WTC11 (cell line): Measurements from ENCODE around the gene PRKCZ. TPM values are rescaled to one million over a fixed set of nuclear protein-coding genes. Genes with fewer than 3 reads are reported as not detected.

Experiments
- ATAC-seq: fragments of 200-7000 bp; cut with Tn5 transposase; 2 replicates; pipeline ENCODE4 v1.10.0; 2021; ENCODE audit warnings: mild to moderate bottlenecking, moderate library complexity
- CTCF ChIA-PET: fragments of 300-600 bp; sonication (Branson Sonifier 250); formaldehyde crosslinking; loops from one replicate; lab custom pipeline; 2021; ENCODE audit warnings: antibody characterized with exemption; lab: Charles Lee
- POLR2A ChIA-PET: fragments of 350-600 bp; sonication (Branson Sonifier 250); formaldehyde crosslinking; loops from one replicate; lab custom pipeline; 2021; ENCODE audit warnings: antibody characterized with exemption; lab: Charles Lee
- DNase-seq: peaks from one replicate; pipeline ENCODE4 v3.0.0; 2021; ENCODE audit warnings: low spot score
- H3K27ac Mint-ChIP-seq: 2 replicates; pipeline ENCODE4 v1.8.0; 2021; ENCODE audit warnings: mixed read lengths
- H3K27me3 Mint-ChIP-seq: 2 replicates; pipeline ENCODE4 v1.8.0; 2021; ENCODE audit warnings: low read depth, mild to moderate bottlenecking, moderate library complexity, mixed read lengths
- H3K36me3 Mint-ChIP-seq: 2 replicates; pipeline ENCODE4 v1.8.0; 2021; ENCODE audit warnings: mixed read lengths
- H3K4me1 Mint-ChIP-seq: 2 replicates; pipeline ENCODE4 v1.8.0; 2022; ENCODE audit warnings: mixed read lengths
- H3K4me3 Mint-ChIP-seq: 2 replicates; pipeline ENCODE4 v1.8.0; 2021; ENCODE audit warnings: mild to moderate bottlenecking, moderate library complexity, mixed read lengths
- H3K9me3 Mint-ChIP-seq: 2 replicates; pipeline ENCODE4 v1.8.0; 2021; ENCODE audit warnings: mixed read lengths
- ATF1 ChIP-seq: sonication (generic); formaldehyde crosslinking; IDR thresholded peaks from 2 replicates; pipeline ENCODE4 v1.8.1; 2023; ENCODE audit warnings: mild to moderate bottlenecking, moderate library complexity, missing genetic modification reagents
- GABPB1 ChIP-seq: sonication (generic); formaldehyde crosslinking; IDR thresholded peaks from 2 replicates; pipeline ENCODE4 v1.8.1; 2023; ENCODE audit warnings: mild to moderate bottlenecking, missing genetic modification reagents
- GTF2I ChIP-seq: fragments of 250-450 bp; sonication (Bioruptor Pico); conservative IDR thresholded peaks from 2 replicates; pipeline ENCODE4 v1.4.0; 2021; ENCODE audit warnings: mild to moderate bottlenecking
- HMGA2 ChIP-seq: fragments of 250-450 bp; sonication (Bioruptor Pico); IDR thresholded peaks from 2 replicates; pipeline ENCODE4 v1.4.0; 2021; ENCODE audit warnings: mild to moderate bottlenecking, moderate library complexity
- IRF2 ChIP-seq: sonication (generic); formaldehyde crosslinking; IDR thresholded peaks from 2 replicates; pipeline ENCODE4 v1.8.0; 2022; ENCODE audit warnings: low read depth, missing genetic modification reagents, borderline replicate concordance
- JAZF1 ChIP-seq: fragments of 250-450 bp; sonication (Bioruptor Pico); IDR thresholded peaks from 2 replicates; pipeline ENCODE4 v1.9.0; 2021; ENCODE audit warnings: moderate library complexity, mild to moderate bottlenecking, inconsistent platforms
- MYBL2 ChIP-seq: sonication (generic); formaldehyde crosslinking; IDR thresholded peaks from 2 replicates; pipeline ENCODE4 v1.8.1; 2023; ENCODE audit warnings: mild to moderate bottlenecking, moderate library complexity, missing genetic modification reagents
- NR1H2 ChIP-seq: sonication (generic); formaldehyde crosslinking; IDR thresholded peaks from 2 replicates; pipeline ENCODE4 v1.9.0; 2021; ENCODE audit warnings: mild to moderate bottlenecking, moderate library complexity, missing genetic modification reagents
- NR3C1 ChIP-seq: sonication (generic); formaldehyde crosslinking; conservative IDR thresholded peaks from 2 replicates; pipeline ENCODE4 v1.8.1; 2023; ENCODE audit warnings: low read depth, mild to moderate bottlenecking, missing genetic modification reagents
- TEAD1 ChIP-seq: sonication (generic); formaldehyde crosslinking; IDR thresholded peaks from 2 replicates; pipeline ENCODE4 v1.8.0; 2022; ENCODE audit warnings: mild to moderate bottlenecking, missing genetic modification reagents
- TP53 ChIP-seq: sonication (generic); formaldehyde crosslinking; IDR thresholded peaks from 2 replicates; pipeline ENCODE4 v1.8.1; 2023; ENCODE audit warnings: mild to moderate bottlenecking, missing genetic modification reagents
- ZBTB21 ChIP-seq: sonication (generic); formaldehyde crosslinking; IDR thresholded peaks from 2 replicates; pipeline ENCODE4 v1.8.1; 2023; ENCODE audit warnings: mild to moderate bottlenecking, missing genetic modification reagents, borderline replicate concordance
- ZNF219 ChIP-seq: sonication (generic); formaldehyde crosslinking; IDR thresholded peaks from 2 replicates; pipeline ENCODE4 v1.8.0; 2023; ENCODE audit warnings: missing genetic modification reagents, mild to moderate bottlenecking, borderline replicate concordance
- ZNF232 ChIP-seq: sonication (generic); formaldehyde crosslinking; IDR thresholded peaks from 2 replicates; pipeline ENCODE4 v1.8.0; 2022; ENCODE audit warnings: mild to moderate bottlenecking, missing genetic modification reagents
- ZNF263 ChIP-seq: sonication (generic); formaldehyde crosslinking; IDR thresholded peaks from 2 replicates; pipeline ENCODE4 v1.8.1; 2022; ENCODE audit warnings: low read depth, mild to moderate bottlenecking, moderate library complexity, missing genetic modification reagents
- ZNF423 ChIP-seq: fragments of 250-450 bp; sonication (Bioruptor Pico); IDR thresholded peaks from 2 replicates; pipeline ENCODE4 v2.1.2; 2022; ENCODE audit warnings: mild to moderate bottlenecking, moderate library complexity
- total RNA-seq: library from RNA; stranded (reverse); gene quantifications from 3 replicates; pipeline ENCODE4 v1.2.3, GENCODE V29; 2021
- TF ChIP-seq, protein P1 (sequence below): sonication (generic); formaldehyde crosslinking; IDR thresholded peaks from 2 replicates; pipeline ENCODE4 v1.8.0; 2022; ENCODE audit warnings: mild to moderate bottlenecking, missing genetic modification reagents
- TF ChIP-seq, protein P2 (sequence below): sonication (generic); formaldehyde crosslinking; IDR thresholded peaks from 2 replicates; pipeline ENCODE4 v1.8.0; 2023; ENCODE audit warnings: missing genetic modification reagents
- TF ChIP-seq, protein P3 (sequence below): sonication (generic); formaldehyde crosslinking; IDR thresholded peaks from 2 replicates; pipeline ENCODE4 v1.8.1; 2022; ENCODE audit warnings: low read depth, mild to moderate bottlenecking, moderate library complexity, missing genetic modification reagents, borderline replicate concordance
- TF ChIP-seq, protein P4 (sequence below): sonication (generic); formaldehyde crosslinking; conservative IDR thresholded peaks from 2 replicates; pipeline ENCODE4 v1.8.1; 2023; ENCODE audit warnings: mild to moderate bottlenecking, low read depth, missing genetic modification reagents, moderate library complexity
- TF ChIP-seq, protein P5 (sequence below): fragments of 250-450 bp; sonication (Bioruptor Pico); IDR thresholded peaks from 2 replicates; pipeline ENCODE4 v1.9.0; 2021; ENCODE audit warnings: mild to moderate bottlenecking
- TF ChIP-seq, protein P6 (sequence below): sonication (generic); formaldehyde crosslinking; IDR thresholded peaks from 2 replicates; pipeline ENCODE4 v1.8.1; 2023; ENCODE audit warnings: mild to moderate bottlenecking, missing genetic modification reagents, borderline replicate concordance

PRKCZ gene
- total RNA-seq, 1 experiment from 2014 or later: 52.5 TPM

DNA sequence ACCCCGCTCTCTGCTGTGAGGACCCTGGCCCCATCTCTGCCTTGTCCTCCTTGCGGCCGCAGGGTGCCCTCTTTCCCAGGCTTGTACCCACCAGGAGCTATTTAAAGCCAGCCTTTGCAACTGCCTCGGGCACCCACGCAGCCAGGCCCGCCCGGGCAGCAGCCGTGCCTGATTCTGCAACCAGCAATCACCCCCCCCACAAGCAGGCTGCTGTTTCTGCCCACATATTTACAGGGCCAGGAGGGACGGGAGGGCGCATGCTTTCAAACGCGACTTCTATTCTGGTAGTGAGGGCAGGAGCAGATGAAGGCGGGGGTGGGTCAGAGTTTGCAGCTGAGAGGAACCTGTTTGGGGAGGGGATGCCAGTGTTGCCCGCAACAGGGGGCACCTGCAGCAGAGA, 17.5 kb upstream of the PRKCZ start (continued):
- TF ChIP-seq, protein P1, sequence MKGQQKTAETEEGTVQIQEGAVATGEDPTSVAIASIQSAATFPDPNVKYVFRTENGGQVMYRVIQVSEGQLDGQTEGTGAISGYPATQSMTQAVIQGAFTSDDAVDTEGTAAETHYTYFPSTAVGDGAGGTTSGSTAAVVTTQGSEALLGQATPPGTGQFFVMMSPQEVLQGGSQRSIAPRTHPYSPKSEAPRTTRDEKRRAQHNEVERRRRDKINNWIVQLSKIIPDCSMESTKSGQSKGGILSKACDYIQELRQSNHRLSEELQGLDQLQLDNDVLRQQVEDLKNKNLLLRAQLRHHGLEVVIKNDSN (CRISPR knock-in tag): no peak
- no peak for TF ChIP-seq GABPB1
- TF ChIP-seq ZNF263 (CRISPR knock-in tag): no peak
- no peak for TF ChIP-seq JAZF1
- TF ChIP-seq TEAD1: no peak
- TF ChIP-seq, protein P2, sequence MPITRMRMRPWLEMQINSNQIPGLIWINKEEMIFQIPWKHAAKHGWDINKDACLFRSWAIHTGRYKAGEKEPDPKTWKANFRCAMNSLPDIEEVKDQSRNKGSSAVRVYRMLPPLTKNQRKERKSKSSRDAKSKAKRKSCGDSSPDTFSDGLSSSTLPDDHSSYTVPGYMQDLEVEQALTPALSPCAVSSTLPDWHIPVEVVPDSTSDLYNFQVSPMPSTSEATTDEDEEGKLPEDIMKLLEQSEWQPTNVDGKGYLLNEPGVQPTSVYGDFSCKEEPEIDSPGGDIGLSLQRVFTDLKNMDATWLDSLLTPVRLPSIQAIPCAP (CRISPR knock-in tag): no peak
- TF ChIP-seq ZNF219 (CRISPR knock-in tag): no peak
- no peak for TF ChIP-seq NR1H2

DNA sequence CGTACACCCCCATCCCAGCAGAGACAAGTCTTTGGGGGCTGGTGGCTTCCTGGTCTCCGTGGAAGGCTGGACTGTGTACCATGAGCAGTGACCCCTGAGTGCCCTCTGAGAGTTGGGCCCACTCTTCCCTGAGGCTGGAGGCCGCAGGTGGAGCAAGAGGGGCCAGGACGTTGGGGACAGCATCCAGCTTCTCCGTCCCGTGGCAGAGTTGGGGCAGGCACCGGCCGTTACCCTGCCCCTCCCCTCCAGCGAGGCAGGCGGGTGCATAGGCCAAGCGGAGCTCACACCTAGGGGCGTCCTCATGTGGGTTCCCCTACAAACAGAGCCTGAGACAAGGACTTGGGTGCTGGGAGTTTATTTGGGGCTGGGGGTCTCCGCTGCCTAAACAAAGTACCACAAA, 17.0 kb upstream of the PRKCZ start:
- ATAC-seq (no peak), DNase-seq (no peak)
- H3K27ac Mint-ChIP-seq: no peak overlapping the region
- H3K4me3 Mint-ChIP-seq: no peak overlapping the region
- ChIA-PET CTCF (interaction anchor here (1.1 to 5.6 kb wide), 4 partner anchors 12 to 89 kb away, joined by 3 to 56 read pairs (median 6); no protein-coding TSS in a partner anchor), POLR2A (no interaction called here)
- TF ChIP-seq, protein P3, sequence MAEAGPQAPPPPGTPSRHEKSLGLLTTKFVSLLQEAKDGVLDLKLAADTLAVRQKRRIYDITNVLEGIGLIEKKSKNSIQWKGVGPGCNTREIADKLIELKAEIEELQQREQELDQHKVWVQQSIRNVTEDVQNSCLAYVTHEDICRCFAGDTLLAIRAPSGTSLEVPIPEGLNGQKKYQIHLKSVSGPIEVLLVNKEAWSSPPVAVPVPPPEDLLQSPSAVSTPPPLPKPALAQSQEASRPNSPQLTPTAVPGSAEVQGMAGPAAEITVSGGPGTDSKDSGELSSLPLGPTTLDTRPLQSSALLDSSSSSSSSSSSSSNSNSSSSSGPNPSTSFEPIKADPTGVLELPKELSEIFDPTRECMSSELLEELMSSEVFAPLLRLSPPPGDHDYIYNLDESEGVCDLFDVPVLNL (CRISPR knock-in tag): no peak
- TF ChIP-seq TP53 (CRISPR knock-in tag): no peak
- TF ChIP-seq HMGA2 (CRISPR knock-in tag): no peak
- TF ChIP-seq MYBL2 (CRISPR knock-in tag): no peak
- TF ChIP-seq, protein P4, sequence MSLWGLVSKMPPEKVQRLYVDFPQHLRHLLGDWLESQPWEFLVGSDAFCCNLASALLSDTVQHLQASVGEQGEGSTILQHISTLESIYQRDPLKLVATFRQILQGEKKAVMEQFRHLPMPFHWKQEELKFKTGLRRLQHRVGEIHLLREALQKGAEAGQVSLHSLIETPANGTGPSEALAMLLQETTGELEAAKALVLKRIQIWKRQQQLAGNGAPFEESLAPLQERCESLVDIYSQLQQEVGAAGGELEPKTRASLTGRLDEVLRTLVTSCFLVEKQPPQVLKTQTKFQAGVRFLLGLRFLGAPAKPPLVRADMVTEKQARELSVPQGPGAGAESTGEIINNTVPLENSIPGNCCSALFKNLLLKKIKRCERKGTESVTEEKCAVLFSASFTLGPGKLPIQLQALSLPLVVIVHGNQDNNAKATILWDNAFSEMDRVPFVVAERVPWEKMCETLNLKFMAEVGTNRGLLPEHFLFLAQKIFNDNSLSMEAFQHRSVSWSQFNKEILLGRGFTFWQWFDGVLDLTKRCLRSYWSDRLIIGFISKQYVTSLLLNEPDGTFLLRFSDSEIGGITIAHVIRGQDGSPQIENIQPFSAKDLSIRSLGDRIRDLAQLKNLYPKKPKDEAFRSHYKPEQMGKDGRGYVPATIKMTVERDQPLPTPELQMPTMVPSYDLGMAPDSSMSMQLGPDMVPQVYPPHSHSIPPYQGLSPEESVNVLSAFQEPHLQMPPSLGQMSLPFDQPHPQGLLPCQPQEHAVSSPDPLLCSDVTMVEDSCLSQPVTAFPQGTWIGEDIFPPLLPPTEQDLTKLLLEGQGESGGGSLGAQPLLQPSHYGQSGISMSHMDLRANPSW (CRISPR knock-in tag): no peak
- TF ChIP-seq, protein P5, sequence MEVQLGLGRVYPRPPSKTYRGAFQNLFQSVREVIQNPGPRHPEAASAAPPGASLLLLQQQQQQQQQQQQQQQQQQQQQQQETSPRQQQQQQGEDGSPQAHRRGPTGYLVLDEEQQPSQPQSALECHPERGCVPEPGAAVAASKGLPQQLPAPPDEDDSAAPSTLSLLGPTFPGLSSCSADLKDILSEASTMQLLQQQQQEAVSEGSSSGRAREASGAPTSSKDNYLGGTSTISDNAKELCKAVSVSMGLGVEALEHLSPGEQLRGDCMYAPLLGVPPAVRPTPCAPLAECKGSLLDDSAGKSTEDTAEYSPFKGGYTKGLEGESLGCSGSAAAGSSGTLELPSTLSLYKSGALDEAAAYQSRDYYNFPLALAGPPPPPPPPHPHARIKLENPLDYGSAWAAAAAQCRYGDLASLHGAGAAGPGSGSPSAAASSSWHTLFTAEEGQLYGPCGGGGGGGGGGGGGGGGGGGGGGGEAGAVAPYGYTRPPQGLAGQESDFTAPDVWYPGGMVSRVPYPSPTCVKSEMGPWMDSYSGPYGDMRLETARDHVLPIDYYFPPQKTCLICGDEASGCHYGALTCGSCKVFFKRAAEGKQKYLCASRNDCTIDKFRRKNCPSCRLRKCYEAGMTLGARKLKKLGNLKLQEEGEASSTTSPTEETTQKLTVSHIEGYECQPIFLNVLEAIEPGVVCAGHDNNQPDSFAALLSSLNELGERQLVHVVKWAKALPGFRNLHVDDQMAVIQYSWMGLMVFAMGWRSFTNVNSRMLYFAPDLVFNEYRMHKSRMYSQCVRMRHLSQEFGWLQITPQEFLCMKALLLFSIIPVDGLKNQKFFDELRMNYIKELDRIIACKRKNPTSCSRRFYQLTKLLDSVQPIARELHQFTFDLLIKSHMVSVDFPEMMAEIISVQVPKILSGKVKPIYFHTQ (CRISPR knock-in tag): no peak
- no peak for TF ChIP-seq ZNF232
- H3K4me1 Mint-ChIP-seq: no peaks in the 10 kb centered on the region
- H3K27me3 Mint-ChIP-seq: no peaks in the 10 kb centered on the region
- no peaks in the 10 kb centered on the region for H3K9me3 Mint-ChIP-seq
- no peaks in the 10 kb centered on the region for H3K36me3 Mint-ChIP-seq

DNA sequence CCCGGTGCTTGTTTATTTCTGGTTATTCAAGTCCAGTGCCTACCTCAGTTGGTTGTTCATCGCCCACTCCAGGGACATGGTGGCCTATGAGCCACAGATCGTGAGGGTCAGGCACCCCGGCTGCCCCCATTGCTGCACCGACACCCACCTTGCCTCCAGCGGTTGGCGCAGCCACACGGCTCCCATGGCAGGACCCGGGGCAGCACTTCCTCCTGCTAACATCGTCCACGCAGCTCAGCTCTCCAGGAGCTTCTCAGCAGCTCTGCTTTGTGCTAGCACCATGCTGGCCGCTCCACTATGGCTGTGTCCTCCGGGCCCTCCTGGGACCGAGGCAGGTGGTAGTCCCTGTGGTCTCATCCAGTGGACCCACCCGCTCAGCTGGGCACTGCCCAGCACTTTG, 13.9 kb upstream of the PRKCZ start:
- no peak for ATAC-seq
- POLR2A ChIA-PET: no interaction called here
- CTCF ChIA-PET: interaction anchor here (1.6 to 5.6 kb wide), 2 partner anchors 9 to 92 kb away, joined by 4 to 56 read pairs; no protein-coding TSS in a partner anchor
- Mint-ChIP-seq H3K4me1 (no peaks in the 10 kb centered on the region), H3K27me3 (no peaks in the 10 kb centered on the region), H3K27ac (no peak overlapping the region), H3K9me3 (no peaks in the 10 kb centered on the region), H3K4me3 (no peak overlapping the region), H3K36me3 (no peaks in the 10 kb centered on the region)
- no peak for DNase-seq
- TF ChIP-seq ATF1 (CRISPR knock-in tag) (no peak), TP53 (CRISPR knock-in tag) (no peak), NR3C1 (CRISPR knock-in tag) (no peak), GTF2I (CRISPR knock-in tag) (no peak), IRF2 (CRISPR knock-in tag) (no peak), ZBTB21 (no peak), ZNF423 (no peak)
- TF ChIP-seq, protein P3 (CRISPR knock-in tag): no peak
- TF ChIP-seq, protein P6, sequence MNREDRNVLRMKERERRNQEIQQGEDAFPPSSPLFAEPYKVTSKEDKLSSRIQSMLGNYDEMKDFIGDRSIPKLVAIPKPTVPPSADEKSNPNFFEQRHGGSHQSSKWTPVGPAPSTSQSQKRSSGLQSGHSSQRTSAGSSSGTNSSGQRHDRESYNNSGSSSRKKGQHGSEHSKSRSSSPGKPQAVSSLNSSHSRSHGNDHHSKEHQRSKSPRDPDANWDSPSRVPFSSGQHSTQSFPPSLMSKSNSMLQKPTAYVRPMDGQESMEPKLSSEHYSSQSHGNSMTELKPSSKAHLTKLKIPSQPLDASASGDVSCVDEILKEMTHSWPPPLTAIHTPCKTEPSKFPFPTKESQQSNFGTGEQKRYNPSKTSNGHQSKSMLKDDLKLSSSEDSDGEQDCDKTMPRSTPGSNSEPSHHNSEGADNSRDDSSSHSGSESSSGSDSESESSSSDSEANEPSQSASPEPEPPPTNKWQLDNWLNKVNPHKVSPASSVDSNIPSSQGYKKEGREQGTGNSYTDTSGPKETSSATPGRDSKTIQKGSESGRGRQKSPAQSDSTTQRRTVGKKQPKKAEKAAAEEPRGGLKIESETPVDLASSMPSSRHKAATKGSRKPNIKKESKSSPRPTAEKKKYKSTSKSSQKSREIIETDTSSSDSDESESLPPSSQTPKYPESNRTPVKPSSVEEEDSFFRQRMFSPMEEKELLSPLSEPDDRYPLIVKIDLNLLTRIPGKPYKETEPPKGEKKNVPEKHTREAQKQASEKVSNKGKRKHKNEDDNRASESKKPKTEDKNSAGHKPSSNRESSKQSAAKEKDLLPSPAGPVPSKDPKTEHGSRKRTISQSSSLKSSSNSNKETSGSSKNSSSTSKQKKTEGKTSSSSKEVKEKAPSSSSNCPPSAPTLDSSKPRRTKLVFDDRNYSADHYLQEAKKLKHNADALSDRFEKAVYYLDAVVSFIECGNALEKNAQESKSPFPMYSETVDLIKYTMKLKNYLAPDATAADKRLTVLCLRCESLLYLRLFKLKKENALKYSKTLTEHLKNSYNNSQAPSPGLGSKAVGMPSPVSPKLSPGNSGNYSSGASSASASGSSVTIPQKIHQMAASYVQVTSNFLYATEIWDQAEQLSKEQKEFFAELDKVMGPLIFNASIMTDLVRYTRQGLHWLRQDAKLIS (CRISPR knock-in tag): no peak
